HEK293 (cell line): ENCODE data around the gene NAA25.

Experiments used
- MYNN ChIP-seq: fragments of 450-650 bp; formaldehyde crosslinking; IDR thresholded peaks from 2 replicates; pipeline ENCODE4 v1.5.1; 2016; ENCODE audit warnings: missing biosample characterization, missing genetic modification characterization, borderline replicate concordance
- PRDM1 ChIP-seq: fragments of 450-650 bp; formaldehyde crosslinking; IDR thresholded peaks from 2 replicates; pipeline ENCODE4; 2016; ENCODE audit warnings: missing biosample characterization, missing genetic modification characterization
- YY1 ChIP-seq: fragments of 450-650 bp; formaldehyde crosslinking; IDR thresholded peaks from 2 replicates; pipeline ENCODE4 v1.5.1; 2018; ENCODE audit warnings: missing biosample characterization, missing genetic modification characterization
- ZBTB17 ChIP-seq: fragments of 450-650 bp; formaldehyde crosslinking; IDR thresholded peaks from 2 replicates; pipeline ENCODE4 v1.5.1; 2016; ENCODE audit warnings: missing biosample characterization, missing genetic modification characterization
- ZNF114 ChIP-seq: fragments of 450-650 bp; formaldehyde crosslinking; IDR thresholded peaks from 2 replicates; pipeline ENCODE4 v1.5.0; 2017; ENCODE audit warnings: missing biosample characterization, missing genetic modification characterization
- ZNF138 ChIP-seq: fragments of 450-650 bp; formaldehyde crosslinking; IDR thresholded peaks from 2 replicates; pipeline ENCODE4 v1.5.1; 2016; ENCODE audit warnings: missing biosample characterization, missing genetic modification characterization, borderline replicate concordance
- ZNF140 ChIP-seq: fragments of 450-650 bp; formaldehyde crosslinking; IDR thresholded peaks from 2 replicates; pipeline ENCODE4 v1.5.1; 2016; ENCODE audit warnings: missing biosample characterization, missing genetic modification characterization
- ZNF549 ChIP-seq: fragments of 450-650 bp; IDR thresholded peaks from 2 replicates; pipeline ENCODE4 v1.5.1; 2018; ENCODE audit warnings: missing biosample characterization, missing genetic modification characterization, mild to moderate bottlenecking, inconsistent platforms, moderate library complexity
- ZNF776 ChIP-seq: fragments of 450-650 bp; formaldehyde crosslinking; IDR thresholded peaks from 2 replicates; pipeline ENCODE4 v1.5.0; 2017; ENCODE audit warnings: missing biosample characterization, missing genetic modification characterization, borderline replicate concordance
- TF ChIP-seq, protein P1 (sequence below): fragments of 450-650 bp; formaldehyde crosslinking; IDR thresholded peaks from 2 replicates; pipeline ENCODE4 v1.5.1; 2016; ENCODE audit warnings: missing biosample characterization, missing genetic modification characterization
- TF ChIP-seq, protein P2 (sequence below): fragments of 450-650 bp; formaldehyde crosslinking; IDR thresholded peaks from 2 replicates; pipeline ENCODE4 v1.5.1; 2016; ENCODE audit warnings: missing biosample characterization, missing genetic modification characterization
- TF ChIP-seq, protein P3 (sequence below): fragments of 450-650 bp; formaldehyde crosslinking; IDR thresholded peaks from 2 replicates; pipeline ENCODE4 v1.5.1; 2017; ENCODE audit warnings: missing biosample characterization, missing genetic modification characterization
- TF ChIP-seq, protein P4 (sequence below): fragments of 450-650 bp; formaldehyde crosslinking; IDR thresholded peaks from 2 replicates; pipeline ENCODE4 v1.5.1; 2016; ENCODE audit warnings: missing biosample characterization, missing genetic modification characterization, low read depth

DNA sequence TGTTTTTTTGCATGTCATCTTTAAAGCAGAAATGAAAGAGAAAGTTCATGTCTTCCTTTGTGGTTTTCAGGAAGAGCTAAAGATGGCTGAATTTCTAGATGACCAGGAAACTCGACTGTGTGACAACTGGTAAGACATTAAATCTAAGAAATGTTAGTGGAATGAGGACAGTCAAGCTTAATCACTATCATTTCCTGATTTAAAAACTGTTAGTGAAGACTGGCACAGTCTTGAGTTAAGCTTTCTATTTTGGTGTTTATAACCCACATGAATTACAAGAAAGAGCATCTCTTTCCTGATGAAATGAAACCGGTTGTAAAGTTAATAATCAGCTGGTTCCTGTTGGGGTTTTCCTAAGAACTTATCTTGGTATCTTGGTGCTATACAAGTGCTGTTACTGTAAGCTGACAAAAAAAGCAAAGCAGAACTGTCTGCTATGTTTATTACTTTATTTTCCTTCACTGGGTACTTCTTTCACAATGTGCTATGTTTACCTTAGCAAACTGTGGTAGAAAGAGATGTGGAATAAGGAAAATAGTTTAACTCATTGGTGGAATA, 21.9 kb upstream of the NAA25 start:
- TF ChIP-seq, protein P1, sequence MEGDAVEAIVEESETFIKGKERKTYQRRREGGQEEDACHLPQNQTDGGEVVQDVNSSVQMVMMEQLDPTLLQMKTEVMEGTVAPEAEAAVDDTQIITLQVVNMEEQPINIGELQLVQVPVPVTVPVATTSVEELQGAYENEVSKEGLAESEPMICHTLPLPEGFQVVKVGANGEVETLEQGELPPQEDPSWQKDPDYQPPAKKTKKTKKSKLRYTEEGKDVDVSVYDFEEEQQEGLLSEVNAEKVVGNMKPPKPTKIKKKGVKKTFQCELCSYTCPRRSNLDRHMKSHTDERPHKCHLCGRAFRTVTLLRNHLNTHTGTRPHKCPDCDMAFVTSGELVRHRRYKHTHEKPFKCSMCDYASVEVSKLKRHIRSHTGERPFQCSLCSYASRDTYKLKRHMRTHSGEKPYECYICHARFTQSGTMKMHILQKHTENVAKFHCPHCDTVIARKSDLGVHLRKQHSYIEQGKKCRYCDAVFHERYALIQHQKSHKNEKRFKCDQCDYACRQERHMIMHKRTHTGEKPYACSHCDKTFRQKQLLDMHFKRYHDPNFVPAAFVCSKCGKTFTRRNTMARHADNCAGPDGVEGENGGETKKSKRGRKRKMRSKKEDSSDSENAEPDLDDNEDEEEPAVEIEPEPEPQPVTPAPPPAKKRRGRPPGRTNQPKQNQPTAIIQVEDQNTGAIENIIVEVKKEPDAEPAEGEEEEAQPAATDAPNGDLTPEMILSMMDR (tag by site-specific recombination) = no peak
- no peak for TF ChIP-seq ZNF776 (tag by site-specific recombination)
- no peak for TF ChIP-seq YY1 (tag by site-specific recombination)
- peak; percentile 59; the same call in 1 of the 2 replicates for TF ChIP-seq PRDM1 (tag by site-specific recombination)
- TF ChIP-seq, protein P2, sequence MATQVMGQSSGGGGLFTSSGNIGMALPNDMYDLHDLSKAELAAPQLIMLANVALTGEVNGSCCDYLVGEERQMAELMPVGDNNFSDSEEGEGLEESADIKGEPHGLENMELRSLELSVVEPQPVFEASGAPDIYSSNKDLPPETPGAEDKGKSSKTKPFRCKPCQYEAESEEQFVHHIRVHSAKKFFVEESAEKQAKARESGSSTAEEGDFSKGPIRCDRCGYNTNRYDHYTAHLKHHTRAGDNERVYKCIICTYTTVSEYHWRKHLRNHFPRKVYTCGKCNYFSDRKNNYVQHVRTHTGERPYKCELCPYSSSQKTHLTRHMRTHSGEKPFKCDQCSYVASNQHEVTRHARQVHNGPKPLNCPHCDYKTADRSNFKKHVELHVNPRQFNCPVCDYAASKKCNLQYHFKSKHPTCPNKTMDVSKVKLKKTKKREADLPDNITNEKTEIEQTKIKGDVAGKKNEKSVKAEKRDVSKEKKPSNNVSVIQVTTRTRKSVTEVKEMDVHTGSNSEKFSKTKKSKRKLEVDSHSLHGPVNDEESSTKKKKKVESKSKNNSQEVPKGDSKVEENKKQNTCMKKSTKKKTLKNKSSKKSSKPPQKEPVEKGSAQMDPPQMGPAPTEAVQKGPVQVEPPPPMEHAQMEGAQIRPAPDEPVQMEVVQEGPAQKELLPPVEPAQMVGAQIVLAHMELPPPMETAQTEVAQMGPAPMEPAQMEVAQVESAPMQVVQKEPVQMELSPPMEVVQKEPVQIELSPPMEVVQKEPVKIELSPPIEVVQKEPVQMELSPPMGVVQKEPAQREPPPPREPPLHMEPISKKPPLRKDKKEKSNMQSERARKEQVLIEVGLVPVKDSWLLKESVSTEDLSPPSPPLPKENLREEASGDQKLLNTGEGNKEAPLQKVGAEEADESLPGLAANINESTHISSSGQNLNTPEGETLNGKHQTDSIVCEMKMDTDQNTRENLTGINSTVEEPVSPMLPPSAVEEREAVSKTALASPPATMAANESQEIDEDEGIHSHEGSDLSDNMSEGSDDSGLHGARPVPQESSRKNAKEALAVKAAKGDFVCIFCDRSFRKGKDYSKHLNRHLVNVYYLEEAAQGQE (tag by site-specific recombination) = no peak
- TF ChIP-seq, protein P3, sequence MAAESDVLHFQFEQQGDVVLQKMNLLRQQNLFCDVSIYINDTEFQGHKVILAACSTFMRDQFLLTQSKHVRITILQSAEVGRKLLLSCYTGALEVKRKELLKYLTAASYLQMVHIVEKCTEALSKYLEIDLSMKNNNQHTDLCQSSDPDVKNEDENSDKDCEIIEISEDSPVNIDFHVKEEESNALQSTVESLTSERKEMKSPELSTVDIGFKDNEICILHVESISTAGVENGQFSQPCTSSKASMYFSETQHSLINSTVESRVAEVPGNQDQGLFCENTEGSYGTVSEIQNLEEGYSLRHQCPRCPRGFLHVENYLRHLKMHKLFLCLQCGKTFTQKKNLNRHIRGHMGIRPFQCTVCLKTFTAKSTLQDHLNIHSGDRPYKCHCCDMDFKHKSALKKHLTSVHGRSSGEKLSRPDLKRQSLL (tag by site-specific recombination) = no peak
- no peak for TF ChIP-seq ZNF549 (tag by site-specific recombination)
- TF ChIP-seq ZNF114 (tag by site-specific recombination) = no peak
- no peak for TF ChIP-seq ZBTB17 (tag by site-specific recombination)
- TF ChIP-seq ZNF138 (tag by site-specific recombination) = no peak
- TF ChIP-seq, protein P4, sequence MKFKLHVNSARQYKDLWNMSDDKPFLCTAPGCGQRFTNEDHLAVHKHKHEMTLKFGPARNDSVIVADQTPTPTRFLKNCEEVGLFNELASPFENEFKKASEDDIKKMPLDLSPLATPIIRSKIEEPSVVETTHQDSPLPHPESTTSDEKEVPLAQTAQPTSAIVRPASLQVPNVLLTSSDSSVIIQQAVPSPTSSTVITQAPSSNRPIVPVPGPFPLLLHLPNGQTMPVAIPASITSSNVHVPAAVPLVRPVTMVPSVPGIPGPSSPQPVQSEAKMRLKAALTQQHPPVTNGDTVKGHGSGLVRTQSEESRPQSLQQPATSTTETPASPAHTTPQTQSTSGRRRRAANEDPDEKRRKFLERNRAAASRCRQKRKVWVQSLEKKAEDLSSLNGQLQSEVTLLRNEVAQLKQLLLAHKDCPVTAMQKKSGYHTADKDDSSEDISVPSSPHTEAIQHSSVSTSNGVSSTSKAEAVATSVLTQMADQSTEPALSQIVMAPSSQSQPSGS (tag by site-specific recombination) = no peak
- no peak for TF ChIP-seq ZNF140 (tag by site-specific recombination)
- TF ChIP-seq MYNN (tag by site-specific recombination) = no peak
